GM12874 (cell line): ENCODE data around the gene AGGF1.
A peak's percentile ranks its signal among the peaks of the same experiment; 100 is the strongest.

Experiments used
- TF ChIP-seq, protein P1 (sequence below): IDR thresholded peaks from 2 replicates; pipeline ENCODE4 v1.5.1; 2011; ENCODE audit warnings: low read depth, mild to moderate bottlenecking, control low read depth, low read length, moderate library complexity; ENCODE audit not compliant: insufficient read depth

AGGF1 gene

DNA sequence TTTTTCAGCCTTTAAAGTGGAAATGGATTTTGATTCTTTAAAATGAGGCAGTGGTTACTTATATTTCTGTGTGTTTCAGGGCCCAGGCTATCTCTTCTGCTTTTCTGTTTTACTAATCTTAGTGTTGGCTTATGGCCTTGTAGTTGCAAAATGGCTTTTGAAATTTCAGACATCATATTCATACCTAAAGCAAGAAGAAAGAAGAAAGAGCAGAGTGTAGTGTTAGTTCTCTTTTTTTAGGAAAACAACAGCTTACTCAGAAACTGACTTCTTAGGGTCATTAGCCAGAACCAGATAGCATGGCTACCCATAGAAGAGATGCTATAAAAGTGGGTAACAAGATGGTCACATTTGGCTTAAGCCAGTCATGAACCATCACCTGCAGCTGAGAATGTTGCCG, 36.0 kb downstream of the AGGF1 start:
- TF ChIP-seq, protein P1, sequence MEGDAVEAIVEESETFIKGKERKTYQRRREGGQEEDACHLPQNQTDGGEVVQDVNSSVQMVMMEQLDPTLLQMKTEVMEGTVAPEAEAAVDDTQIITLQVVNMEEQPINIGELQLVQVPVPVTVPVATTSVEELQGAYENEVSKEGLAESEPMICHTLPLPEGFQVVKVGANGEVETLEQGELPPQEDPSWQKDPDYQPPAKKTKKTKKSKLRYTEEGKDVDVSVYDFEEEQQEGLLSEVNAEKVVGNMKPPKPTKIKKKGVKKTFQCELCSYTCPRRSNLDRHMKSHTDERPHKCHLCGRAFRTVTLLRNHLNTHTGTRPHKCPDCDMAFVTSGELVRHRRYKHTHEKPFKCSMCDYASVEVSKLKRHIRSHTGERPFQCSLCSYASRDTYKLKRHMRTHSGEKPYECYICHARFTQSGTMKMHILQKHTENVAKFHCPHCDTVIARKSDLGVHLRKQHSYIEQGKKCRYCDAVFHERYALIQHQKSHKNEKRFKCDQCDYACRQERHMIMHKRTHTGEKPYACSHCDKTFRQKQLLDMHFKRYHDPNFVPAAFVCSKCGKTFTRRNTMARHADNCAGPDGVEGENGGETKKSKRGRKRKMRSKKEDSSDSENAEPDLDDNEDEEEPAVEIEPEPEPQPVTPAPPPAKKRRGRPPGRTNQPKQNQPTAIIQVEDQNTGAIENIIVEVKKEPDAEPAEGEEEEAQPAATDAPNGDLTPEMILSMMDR, result no peak

DNA sequence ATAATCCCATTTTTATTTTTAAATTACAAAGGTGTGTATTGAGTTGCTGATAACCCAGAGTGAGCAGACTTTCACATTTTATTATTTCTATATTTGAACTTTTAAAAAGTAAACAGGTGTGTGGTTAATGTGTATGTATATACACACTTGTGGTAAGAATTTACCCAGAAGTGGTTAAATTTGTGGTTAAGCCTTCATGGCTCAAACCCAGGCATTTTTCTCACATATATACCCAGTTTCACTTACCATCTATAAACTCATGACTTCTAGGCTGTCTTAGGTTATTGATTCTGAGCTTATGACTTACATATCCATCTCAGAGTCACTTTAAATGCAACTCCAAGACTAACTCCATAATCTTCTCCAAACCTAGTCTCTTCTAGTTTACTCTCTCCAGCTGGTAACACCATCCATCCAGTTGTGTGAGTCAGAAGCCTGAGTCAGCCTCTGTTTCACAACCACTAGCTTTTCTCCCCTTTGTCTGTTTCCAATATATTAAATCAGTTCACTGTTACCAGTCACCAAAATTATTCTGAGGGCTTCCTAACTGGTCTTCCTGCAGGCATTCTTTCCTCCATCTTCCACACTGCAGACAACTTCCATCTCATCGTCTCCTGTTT, 36.7 kb downstream of the AGGF1 start:
- TF ChIP-seq, protein P1, result no peak

DNA sequence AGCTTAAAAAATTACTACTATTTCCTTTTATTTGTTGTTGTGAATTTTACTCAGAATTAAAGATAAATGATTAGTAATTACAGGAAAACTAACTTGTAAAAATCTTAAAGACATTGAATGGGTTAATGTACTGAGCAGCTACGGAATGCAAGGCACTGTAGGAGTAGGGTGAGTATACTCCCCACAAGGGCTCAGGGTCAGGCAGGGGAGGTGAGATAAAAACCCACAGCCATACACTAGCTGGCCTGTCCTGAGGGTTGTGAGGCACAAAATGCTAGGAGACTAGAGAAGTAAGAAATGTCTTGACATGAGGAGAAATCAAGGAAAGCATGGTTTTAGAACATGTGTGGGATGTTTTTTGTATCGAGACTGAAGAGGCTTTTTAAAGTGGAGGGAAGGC, 43.5 kb downstream of the AGGF1 start:
- TF ChIP-seq, protein P1, result no peak

DNA sequence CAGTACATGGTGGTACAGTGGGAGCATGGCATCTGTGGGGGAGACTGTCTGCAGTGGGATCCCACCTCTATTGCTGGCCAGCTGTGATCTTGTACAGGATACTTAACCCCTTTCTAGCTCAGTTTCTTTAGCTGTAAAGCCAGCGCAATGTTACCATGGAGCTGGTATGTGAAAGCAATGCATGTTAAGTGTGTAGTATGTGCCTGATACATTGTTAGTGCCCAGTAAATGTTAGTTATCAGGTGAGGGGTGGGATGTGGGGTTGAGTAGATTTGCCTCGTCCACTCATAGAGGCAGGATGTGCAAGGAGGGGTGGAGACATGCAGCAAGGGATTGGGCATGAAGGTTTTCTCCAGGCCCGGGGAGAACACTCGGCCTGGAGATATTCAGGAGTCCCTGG, 44.5 kb downstream of the AGGF1 start:
- TF ChIP-seq, protein P1, result no peak

DNA sequence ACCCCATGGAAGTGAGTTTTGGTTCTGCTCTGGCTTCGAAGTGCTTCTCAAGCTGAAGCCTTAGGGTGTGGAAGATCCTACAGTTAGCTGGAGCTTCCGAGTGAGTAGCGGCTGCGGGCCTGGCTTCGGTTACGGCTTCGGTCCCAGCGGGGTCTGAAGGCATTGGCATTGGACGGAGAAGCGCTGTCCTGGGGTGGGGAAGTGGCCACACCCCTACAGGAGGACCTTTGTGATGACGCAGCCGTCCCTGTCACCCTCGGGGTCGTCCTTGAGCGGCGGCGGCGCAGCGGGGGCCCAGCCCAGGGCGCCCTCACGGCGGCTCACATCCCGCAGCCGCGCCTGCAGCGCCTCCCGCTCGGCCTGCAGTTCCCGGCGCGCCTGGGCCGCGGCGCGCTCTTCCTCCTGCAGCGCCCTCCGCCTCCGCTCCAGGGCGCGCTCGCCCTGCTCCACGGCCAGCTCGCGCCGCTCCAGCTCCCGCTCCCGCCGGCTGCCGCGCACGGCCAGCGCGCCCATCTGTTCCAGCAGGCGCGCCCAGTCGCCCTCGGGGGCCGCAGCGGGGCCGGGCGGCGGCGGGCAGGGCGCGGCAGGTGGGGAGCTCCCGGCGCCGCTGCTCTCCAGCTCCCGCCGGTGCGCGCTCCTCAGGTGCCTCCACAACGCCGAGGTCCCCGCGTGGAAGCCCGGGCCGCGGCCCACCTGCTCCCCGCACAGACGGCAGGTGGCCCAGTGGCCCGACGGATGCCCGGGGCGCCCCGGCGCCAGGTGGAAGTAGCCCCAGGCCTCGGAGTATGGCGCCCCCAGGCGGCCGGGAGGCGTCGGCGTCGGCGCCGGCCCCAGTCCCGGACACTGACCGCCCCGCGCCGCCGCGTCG, 47.0 kb downstream of the AGGF1 start:
- TF ChIP-seq, protein P1, result peak; percentile 87

DNA sequence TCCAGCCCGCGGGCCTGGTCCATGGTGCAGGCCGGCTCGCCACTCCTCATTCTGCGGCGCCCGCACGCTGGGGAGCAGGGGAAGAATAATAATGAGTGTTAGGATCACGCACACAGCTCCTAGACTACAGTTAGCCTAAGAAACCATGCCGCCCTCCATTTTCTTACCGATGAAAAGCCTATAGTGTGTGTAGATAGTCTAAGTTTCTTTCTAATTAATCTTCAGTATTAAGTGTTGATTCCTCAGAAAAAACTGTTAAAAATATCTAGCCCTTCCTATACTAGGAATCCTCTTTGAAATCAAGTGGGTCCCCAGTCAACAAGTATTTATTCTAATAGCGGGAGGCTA, 47.6 kb downstream of the AGGF1 start:
- TF ChIP-seq, protein P1, result no peak

DNA sequence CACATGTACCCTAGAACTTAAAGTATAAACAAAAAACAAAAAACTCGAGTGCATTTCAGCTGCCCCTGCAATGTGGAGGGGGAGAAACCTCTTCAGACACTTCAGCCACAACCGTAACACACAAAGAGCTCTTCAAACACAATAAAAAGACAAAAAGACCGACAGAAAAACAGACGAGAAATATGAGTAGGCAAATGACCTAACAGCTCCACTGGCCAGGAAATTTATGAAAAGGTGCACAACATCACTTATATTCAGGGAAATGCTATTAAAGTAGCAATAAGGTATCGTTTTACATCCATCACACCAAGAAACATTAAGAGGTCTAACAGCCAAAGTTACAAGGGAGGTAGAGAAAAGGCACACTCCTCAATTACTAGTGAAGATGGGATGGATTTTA, 50.7 kb downstream of the AGGF1 start:
- TF ChIP-seq, protein P1, result no peak
